GM21528 (cell line): Measurements from ENCODE around the gene NCOA6.

Experiments
- ATAC-seq: cut with Tn5 transposase; IDR thresholded peaks from one replicate; pipeline ENCODE4 v1.9.1; 2021; ENCODE audit warnings: mild to moderate bottlenecking, moderate library complexity; ENCODE audit not compliant: unreplicated experiment, low FRiP score

The NCOA6 gene

DNA sequence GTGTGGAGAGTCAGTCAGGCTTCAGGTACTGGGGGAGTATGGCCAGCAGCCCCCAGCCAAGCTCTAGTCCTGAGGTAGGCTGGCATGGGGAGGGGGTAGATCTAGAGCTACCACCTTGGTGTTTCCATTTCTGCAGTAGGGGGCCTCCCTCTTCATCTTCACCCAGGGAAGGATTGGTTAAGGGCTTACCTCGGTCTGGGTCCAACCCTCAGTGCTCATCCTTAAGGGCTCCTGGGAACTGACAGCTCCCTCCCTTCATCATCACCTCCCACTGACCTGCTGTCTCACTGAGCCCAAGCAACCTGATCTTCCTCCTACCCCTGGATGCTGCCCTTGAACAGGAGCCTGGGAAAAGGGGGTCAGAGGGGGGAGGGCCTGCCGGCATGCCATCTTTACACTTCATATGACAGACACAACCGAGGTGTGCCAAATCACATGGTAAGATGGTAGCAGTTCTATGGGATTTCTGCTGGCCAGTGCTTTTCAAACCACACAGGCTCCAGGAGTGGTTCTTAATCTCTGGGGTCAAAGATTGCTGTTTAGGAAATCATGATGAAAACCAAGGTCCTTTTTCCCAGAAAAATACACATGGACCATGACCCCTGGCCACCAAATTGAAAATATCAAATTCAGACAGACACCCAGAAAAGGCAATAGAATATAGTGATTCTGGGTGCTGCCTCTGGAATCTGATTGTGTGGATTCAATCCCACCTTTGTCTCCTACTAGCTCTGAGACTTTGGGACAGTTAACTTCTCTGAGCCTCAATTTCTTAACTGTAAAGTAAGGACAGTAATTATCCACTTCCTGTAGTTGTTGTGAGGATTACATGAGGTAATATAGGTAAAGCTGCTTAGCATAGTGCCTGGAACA lies 118.3 kb downstream of the NCOA6 start:
- no peak for ATAC-seq

- no peak for ATAC-seq
These were observed 119.1 kb downstream of the NCOA6 start for GRCh38 chr20:34706302-34706875.

DNA sequence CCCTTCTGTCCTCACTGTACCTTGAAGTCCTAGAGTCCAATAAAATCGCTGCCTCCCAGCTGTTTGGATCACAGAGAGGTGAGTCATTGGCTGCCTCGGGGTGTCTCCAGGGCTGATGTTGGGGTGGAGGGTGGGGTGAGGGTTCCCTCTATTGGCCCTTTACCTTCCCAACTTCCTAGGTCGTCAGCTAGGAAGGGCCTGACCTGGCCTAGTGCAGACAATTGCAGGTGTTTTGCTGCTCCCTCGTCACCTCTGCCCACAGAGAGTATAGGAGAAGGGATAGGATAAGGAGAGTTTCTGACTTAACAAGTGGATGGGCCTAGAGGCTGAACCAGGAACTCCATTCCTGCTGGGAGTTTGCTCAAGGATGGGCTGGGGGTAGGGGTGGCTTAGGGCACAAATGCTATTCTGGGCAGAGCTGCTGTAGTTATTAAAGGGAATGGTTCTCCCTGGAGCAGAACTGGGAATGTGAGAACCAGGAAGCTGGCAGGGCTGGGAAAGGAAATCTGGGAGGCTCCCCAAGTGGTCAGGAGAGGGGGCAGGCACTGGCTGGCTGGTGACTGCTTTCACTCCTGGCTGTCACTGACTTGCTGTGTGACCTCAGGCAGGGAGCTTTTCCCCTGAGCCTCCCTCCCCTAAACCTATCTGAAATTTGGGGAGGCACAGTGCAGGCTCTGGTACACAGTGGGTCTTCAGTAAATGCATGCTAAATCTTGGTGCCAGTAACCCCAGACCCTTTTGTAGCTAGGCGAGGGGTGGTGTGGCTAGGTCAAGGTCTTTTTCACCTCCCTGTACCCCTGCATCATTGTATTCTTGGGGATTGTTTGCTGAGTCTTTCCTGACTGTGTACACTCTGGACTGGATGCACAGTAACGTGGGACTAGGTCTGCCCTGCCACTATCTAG lies 119.8 kb downstream of the NCOA6 start:
- ATAC-seq, result no peak

DNA sequence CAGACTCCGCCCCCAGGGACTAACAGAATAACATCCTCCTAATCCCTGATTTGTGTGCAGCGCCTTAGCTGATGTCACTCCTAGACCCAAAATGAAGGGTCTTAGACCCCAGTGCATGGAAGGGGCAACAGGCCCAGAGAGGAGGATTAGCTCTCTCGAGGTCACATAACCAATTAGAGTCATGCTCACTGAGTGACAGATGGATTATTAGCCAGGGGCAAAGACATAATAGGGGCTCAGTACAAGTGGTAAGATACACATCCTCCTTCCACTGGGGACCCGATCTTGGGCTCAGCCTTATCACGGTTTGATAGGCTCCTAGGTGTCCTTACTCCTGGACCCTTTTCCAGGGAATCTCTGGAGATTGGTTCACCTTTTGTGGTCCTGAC lies 120.4 kb downstream of the NCOA6 start:
- no peak for ATAC-seq

DNA sequence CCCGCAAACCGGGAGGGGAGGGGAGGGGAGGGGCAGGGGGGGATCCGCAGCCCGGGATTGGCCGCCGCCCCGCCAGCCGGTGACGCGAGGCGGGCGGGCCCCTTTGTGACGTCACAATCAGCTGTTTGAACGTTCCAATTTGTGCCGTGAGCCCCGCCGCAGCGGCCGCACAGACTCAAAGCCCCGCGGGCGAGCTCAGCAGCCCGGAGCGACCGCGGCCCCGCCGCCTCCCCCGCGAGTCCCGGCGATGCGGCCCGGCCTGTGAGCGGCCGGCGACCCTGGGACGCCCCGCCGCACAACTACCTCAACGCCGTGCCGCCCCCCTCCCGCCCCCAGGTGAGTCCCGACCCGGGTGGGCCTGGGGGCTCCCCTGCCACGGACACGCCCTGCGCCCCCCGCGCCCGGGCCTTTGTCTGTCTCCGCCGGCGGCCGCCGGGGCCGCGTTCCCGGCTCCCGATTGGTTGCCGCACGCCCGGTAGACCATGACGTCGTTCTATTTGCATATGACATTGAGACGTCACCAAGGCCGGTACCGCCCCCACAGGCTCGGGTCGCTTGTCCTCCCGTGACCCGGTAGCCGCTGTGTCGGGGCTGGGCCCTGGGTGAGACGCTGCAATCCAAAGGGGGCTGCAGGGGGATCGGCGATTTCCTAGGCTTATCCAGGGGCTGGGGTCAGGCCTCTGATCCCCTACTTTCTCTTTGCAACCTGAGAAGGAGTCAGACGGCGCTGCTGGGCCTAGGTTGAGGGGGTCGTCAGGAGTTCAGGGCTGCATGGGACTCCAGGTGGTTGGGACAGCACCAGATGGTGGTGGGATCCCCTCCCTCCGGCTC lies 121.1 kb downstream of the NCOA6 start, which contains the start of gene TP53INP2:
Gene TP53INP2, plus strand, starts transcription at position 168 of the 831 bp plus-strand sequence. CDS start 4,396 bp downstream, outside the sequence.
- no peak for ATAC-seq

DNA sequence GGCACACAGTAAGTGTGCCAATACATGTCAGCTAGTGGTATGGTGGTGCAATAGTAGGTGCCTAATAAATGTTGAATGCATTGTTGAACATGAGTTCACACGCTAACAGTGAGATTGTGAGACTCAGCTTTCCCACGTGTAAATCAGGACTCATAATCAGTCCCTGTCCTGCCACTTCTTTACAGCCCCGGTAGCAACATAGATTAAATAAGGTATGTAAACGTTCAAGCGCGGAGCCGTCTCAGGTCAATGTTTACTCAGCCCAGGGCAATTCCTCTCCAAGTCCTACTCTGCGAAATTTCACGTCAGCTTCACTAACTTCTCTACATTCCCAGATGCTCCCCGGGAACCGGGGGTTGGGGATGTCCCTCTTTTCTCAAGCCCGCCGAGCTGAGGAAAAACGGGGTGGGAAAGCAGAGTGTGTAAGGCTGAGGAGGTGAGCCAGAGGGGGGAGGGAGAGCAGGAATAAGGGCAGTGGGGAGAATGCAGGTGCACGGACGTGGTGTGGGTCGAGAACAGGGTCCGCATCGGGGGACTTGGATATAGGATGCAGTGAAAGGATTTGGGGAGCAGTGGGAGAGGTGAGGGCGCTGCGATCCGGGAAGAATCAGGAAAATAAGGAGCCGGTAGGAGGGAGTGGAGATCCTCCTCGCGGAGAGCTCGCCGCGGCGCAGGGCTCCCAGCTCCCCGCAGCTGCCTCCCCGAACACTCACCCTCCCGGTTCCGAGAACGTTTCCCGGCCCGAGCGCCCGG lies 121.9 kb downstream of the NCOA6 start:
- ATAC-seq, result no peak

- ATAC-seq, result no peak
These were observed 122.4 kb downstream of the NCOA6 start for GRCh38 chr20:34703061-34703423.

GRCh38 chr20:34701405-34702085 lies 123.9 kb downstream of the NCOA6 start:
- ATAC-seq, result no peak

- no peak for ATAC-seq
These were observed 132.0 kb downstream of the NCOA6 start for GRCh38 chr20:34693414-34693813.

- no peak for ATAC-seq
These were observed 133.6 kb downstream of the NCOA6 start for GRCh38 chr20:34691838-34692237.

DNA sequence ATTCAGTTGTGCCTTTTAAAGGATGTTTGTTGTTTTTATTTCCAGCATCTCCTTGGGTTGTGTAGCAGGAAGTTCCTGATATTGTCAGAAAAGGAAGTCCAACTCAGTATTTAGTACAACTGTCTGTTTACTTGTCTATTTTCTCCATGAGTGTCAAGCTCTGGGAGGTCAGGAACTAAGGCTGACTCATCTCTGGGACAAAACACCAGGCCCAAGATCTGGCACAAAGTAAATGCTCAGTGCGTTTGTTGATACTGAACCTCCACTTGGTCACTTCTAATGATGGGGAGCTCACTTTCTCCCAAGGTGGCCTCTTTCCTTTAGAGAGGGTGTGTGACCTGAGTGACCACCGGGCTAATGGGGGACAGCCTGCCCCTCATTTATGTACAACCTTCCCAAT lies 136.0 kb downstream of the NCOA6 start:
- no peak for ATAC-seq

DNA sequence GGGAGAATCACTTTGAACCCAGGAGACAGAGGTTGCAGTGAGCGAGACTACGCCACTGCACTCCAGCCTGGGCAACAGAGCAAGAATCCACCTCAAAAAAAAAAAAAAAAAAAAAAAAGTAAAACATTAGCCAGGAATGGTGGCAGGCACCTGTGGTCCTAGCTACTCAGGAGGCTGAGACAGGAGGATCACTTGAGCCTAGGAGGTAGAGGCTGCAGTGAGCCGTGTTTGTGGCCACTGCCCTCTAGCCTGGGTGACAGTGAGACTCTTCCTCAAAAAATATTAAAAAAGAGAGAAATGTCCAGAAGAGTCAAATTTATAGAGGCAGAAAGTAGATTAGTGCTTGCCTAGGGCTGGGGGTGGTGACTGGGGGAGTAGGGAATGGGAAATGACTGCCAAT lies 141.8 kb downstream of the NCOA6 start:
- ATAC-seq, result no peak

- no peak for ATAC-seq
These were observed 144.8 kb downstream of the NCOA6 start for GRCh38 chr20:34680586-34681175.

- ATAC-seq, result peak; percentile 90
These were observed 148.6 kb downstream of the NCOA6 start, which contains the start of gene PIGU for GRCh38 chr20:34676642-34677373. Gene PIGU (minus strand): TSS chr20:34677092. CDS start chr20:34677085, 7 bp downstream.

- no peak for ATAC-seq
These were observed 149.3 kb downstream of the NCOA6 start for GRCh38 chr20:34675993-34676641.

- no peak for ATAC-seq
These were observed 149.9 kb downstream of the NCOA6 start for GRCh38 chr20:34675561-34675960.

DNA sequence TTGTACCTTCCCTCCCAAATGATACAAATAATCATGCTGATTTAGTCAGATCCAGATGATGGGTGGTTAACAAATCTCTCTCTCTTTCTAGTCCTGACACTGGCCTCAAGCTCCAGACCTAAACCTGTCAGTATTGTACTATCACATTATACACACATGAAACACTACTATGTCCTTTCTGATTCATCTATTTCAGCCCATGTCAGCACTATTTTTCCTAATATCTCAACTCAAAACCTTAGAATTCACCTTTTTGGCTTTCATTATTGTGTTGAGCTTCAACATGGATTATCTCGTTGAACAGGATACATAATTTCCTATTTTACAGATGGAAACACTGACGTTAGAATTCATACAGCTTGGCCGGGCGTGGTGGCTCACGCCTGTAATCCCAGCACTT lies 152.0 kb downstream of the NCOA6 start:
- ATAC-seq, result no peak
